DMS53 (cell line): Measurements from ENCODE around the gene IYD.

Experiments
- DNase-seq: peaks from one replicate; lab custom pipeline; 2025; lab: John Stamatoyannopoulos, UW

The IYD gene

GRCh38 chr6:150368762-150369161 is at the start of gene IYD:
Gene IYD (plus strand): TSS chr6:150369012. CDS start chr6:150369032, 20 bp downstream.
- DNase-seq = peak; percentile 38

- no peak for DNase-seq
Observed at GRCh38 chr6:150319924-150320323, 48.9 kb upstream of the IYD start.

GRCh38 chr6:150320442-150320841 is 48.4 kb upstream of the IYD start:
- no peak for DNase-seq

- DNase-seq = no peak
Observed at GRCh38 chr6:150322466-150322871, 46.3 kb upstream of the IYD start.

- DNase-seq = no peak
Observed at GRCh38 chr6:150323205-150323604, 45.6 kb upstream of the IYD start.

- DNase-seq = no peak
Observed at GRCh38 chr6:150324044-150324443, 44.8 kb upstream of the IYD start.

GRCh38 chr6:150325066-150325772 is 43.6 kb upstream of the IYD start:
- DNase-seq = no peak

GRCh38 chr6:150327117-150327774 is 41.6 kb upstream of the IYD start:
- DNase-seq = no peak

GRCh38 chr6:150328744-150329405 is 39.9 kb upstream of the IYD start:
- peak; percentile 79 for DNase-seq

GRCh38 chr6:150331344-150331743 is 37.5 kb upstream of the IYD start:
- no peak for DNase-seq

- DNase-seq = no peak
Observed at GRCh38 chr6:150332939-150333584, 35.8 kb upstream of the IYD start.

GRCh38 chr6:150333585-150333941 is 35.2 kb upstream of the IYD start:
- no peak for DNase-seq

- DNase-seq = peak; percentile 71
Observed at GRCh38 chr6:150334790-150335783, 33.7 kb upstream of the IYD start.

- peak; percentile 57 for DNase-seq
Observed at GRCh38 chr6:150336299-150336698, 32.5 kb upstream of the IYD start.

GRCh38 chr6:150336708-150337107 is 32.1 kb upstream of the IYD start:
- no peak for DNase-seq

- DNase-seq = no peak
Observed at GRCh38 chr6:150342126-150342525, 26.7 kb upstream of the IYD start.

- DNase-seq = no peak
Observed at GRCh38 chr6:150343434-150343833, 25.4 kb upstream of the IYD start.

- DNase-seq = no peak
Observed at GRCh38 chr6:150345781-150346180, 23.0 kb upstream of the IYD start.

- DNase-seq = no peak
Observed at GRCh38 chr6:150346346-150346745, 22.5 kb upstream of the IYD start.

- DNase-seq = no peak
Observed at GRCh38 chr6:150347845-150348244, 21.0 kb upstream of the IYD start.

GRCh38 chr6:150349546-150349945 is 19.3 kb upstream of the IYD start:
- no peak for DNase-seq
